ENCODE results near the gene ARSI. TPM values are rescaled to one million over a fixed set of nuclear protein-coding genes. Genes with fewer than 3 reads are reported as not detected.

Gene ARSI
- total and polyA plus RNA-seq, 2 of the 4 experiments (the other 2 are of a cell fraction): 14.8 to 15.2 TPM

DNA sequence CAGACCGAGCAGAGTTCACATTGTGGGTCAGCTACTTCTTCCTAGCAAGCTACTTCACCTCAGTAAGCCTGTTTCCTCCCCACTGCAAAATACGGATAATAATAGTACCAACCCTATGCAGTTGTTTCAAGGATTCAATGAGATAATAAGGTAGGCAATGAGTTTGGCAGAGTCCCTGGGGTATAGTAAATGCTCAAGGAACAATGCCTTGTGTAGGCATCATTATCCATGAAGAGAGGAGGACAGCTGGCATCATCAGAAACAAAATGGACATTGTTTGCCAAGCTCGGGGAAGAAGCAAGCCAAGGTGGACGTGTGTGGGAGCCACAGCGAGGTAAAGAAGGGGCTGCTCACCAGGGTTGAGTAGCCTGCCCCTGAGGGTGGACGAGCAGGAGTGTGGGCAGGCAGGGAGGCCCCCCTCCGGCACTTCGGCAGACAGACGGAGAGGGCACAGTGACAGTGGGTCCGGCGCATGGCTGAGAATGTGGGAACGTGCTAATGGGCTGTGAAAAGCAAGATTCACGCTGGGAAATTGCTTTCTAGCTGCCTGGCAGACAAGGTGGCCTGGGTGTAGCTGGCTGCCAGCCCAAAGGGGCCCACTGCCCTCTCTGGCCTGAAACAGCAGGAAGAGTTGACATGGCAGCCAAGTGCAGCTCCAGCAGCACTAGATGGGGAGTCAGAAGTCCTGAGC lies 23.2 kb downstream of the ARSI start:
- H3K27ac ChIP-seq (ENCODE audit: insufficient read depth, low read length): no peak overlapping the region
- H2AK5ac ChIP-seq (ENCODE audit: low read depth, low read length): peak overlapping the region; percentile 66; the same call in 1 of the 2 replicates

More for the DNA sequence above, 23.2 kb downstream of the ARSI start:
- CTCF ChIA-PET: no interaction called here
- H3K14ac ChIP-seq (replicated peaks; ENCODE audit: low read depth, low read length): peak overlapping the region; percentile 74; the same call in 1 of the 2 replicates
- H2AK9ac ChIP-seq (replicated peaks; ENCODE audit: low read depth, low read length, poor library complexity): peak overlapping the region; percentile 37
- H3K79me1 ChIP-seq (ENCODE audit: low read depth in 1 of 2, low read length in 2 of 2): no peaks in the 10 kb centered on the region
- H4K8ac ChIP-seq (ENCODE audit: low read depth in 2 of 2, low read length in 2 of 2): peak overlapping the region in 1 of 2 experiments; percentile 48; a peak in 1 of 4 replicates
- DNase-seq (no peak), ATAC-seq (ENCODE audit: low read depth) (no peak)
- peak overlapping the region; percentile 56 for H2BK120ac ChIP-seq (ENCODE audit: low read depth, low read length)
- peak overlapping the region; percentile 17 for H2BK5ac ChIP-seq (ENCODE audit: low read depth, low read length, poor library complexity, severe bottlenecking)
- peaks cover 25% of the 10 kb centered on the region for H3K9me1 ChIP-seq (ENCODE audit: insufficient read depth, low read length)
- peak overlapping the region; percentile 15 for H4K91ac ChIP-seq (ENCODE audit: insufficient read depth, low read depth, low read length)
- no peak overlapping the region for H3K9ac ChIP-seq (ENCODE audit: low read depth, low read length)
- no peaks in the 10 kb centered on the region for H3K9me3 ChIP-seq (ENCODE audit: control insufficient read depth, insufficient read depth, low read length)
- POLR2A ChIA-PET (ENCODE audit: unreplicated experiment): no interaction called here
- peak overlapping the region; percentile 5 for H2AFZ ChIP-seq (replicated peaks; ENCODE audit: low read length, poor library complexity)
- no peak overlapping the region for H3K56ac ChIP-seq (ENCODE audit: extremely low read depth, insufficient read depth, low read length)
- H3K27me3 ChIP-seq (ENCODE audit: control insufficient read depth, insufficient read depth, low read length): no peaks in the 10 kb centered on the region
- H3K18ac ChIP-seq (ENCODE audit: low read depth, low read length): no peak overlapping the region
- peaks cover 10% of the 10 kb centered on the region for H3K4me1 ChIP-seq (ENCODE audit: control insufficient read depth, insufficient read depth, low read length)
- no peak overlapping the region for H3K4me2 ChIP-seq (ENCODE audit: low read depth, low read length)
- H4K5ac ChIP-seq (ENCODE audit: low read depth, low read length): no peak overlapping the region
- WGBS, 2 experiments (ENCODE audit: extremely low coverage in 2 of 2, insufficient read length in 1 of 2): 53% methylated on average over 4 of the region's 13 CpGs; no CpG with 5 or more reads in 1 of the 2 experiments
- H3K36me3 ChIP-seq (ENCODE audit: control insufficient read depth, insufficient read depth, low read length): no peaks in the 10 kb centered on the region
- dilution Hi-C loops (cut with HindIII; ENCODE audit: low sequenced_read_pairs, unreplicated experiment) (no loop called here), in situ Hi-C loops (cut with MboI; ENCODE audit: low sequenced_read_pairs) (no loop called here), intact Hi-C loops (cut with micrococcal nuclease) (loop anchor here (2.0 kb wide), 1 partner anchor 19 kb away; no protein-coding TSS in a partner anchor)
- peak overlapping the region; percentile 61; the same call in 2 of the 3 replicates for H2BK15ac ChIP-seq (ENCODE audit: low read depth, low read length)
- no peak for TF ChIP-seq RCOR1 (IDR thresholded peaks at IDR 0.05; ENCODE audit: insufficient replicate concordance, low read length)
- TF ChIP-seq, protein P1, sequence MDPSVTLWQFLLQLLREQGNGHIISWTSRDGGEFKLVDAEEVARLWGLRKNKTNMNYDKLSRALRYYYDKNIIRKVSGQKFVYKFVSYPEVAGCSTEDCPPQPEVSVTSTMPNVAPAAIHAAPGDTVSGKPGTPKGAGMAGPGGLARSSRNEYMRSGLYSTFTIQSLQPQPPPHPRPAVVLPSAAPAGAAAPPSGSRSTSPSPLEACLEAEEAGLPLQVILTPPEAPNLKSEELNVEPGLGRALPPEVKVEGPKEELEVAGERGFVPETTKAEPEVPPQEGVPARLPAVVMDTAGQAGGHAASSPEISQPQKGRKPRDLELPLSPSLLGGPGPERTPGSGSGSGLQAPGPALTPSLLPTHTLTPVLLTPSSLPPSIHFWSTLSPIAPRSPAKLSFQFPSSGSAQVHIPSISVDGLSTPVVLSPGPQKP (IDR thresholded peaks at IDR 0.05; ENCODE audit: borderline replicate concordance, low read depth, low read length): no peak
- no peak for TF ChIP-seq CHD1 (IDR thresholded peaks at IDR 0.05; ENCODE audit: low read depth, low read length)
- no peak for TF ChIP-seq MAZ (IDR thresholded peaks at IDR 0.05; ENCODE audit: borderline replicate concordance, low read depth, low read length)
- no peak for TF ChIP-seq USF2 (IDR thresholded peaks at IDR 0.05; ENCODE audit: low read depth, low read length)
- BruUV-seq (replicated peaks): no TSS peak
- no peak overlapping the region for H3K4me3 ChIP-seq (ENCODE audit: insufficient read depth, low read depth, low read length)
- H3K23ac ChIP-seq (ENCODE audit: low read depth, low read length): no peak overlapping the region
- no peaks in the 10 kb centered on the region for H4K20me1 ChIP-seq (ENCODE audit: insufficient read depth, low read length)
- H3K4ac ChIP-seq (ENCODE audit: low read depth, low read length): peak overlapping the region; percentile 70
- peak overlapping the region; percentile 70 for H2BK20ac ChIP-seq (ENCODE audit: low read depth, low read length)
